ENCODE data around the gene ABCA1.

ABCA1 gene

DNA sequence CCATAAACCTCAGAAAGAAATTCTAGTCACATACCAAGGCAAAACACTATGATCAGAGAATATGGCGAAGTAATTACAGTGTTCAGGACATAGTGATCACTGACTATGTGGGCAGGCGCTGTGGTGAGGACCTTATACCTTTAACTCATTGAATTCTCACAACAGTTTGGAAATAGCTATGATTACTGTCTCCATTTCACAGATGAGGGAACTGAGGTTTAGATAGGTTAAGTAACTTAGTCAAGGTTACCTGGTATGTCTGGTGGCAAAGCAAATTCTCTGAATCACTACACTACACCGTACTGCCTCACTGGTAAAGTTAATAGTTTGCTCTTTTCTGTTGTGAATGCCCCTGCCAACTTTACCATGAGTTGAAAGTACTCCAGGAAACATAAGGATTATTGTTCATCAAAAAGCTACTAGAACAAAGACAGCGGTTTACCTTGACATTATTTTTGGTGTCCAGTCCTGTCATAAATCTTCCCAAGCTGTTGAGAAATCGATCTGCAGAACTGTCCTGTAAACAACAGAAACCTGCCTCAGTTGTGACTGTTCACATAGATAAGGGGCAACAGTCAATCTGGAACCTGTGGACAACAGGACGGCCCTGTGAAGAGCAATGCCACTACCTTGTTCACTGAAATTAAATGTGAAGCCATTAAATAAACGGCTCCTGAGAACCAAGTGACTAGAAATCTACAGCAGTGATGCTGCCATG is 127.7 kb downstream of the ABCA1 start:
- DNase-seq (ENCODE audit: low spot score), result no peak
- TF ChIP-seq, protein P1, sequence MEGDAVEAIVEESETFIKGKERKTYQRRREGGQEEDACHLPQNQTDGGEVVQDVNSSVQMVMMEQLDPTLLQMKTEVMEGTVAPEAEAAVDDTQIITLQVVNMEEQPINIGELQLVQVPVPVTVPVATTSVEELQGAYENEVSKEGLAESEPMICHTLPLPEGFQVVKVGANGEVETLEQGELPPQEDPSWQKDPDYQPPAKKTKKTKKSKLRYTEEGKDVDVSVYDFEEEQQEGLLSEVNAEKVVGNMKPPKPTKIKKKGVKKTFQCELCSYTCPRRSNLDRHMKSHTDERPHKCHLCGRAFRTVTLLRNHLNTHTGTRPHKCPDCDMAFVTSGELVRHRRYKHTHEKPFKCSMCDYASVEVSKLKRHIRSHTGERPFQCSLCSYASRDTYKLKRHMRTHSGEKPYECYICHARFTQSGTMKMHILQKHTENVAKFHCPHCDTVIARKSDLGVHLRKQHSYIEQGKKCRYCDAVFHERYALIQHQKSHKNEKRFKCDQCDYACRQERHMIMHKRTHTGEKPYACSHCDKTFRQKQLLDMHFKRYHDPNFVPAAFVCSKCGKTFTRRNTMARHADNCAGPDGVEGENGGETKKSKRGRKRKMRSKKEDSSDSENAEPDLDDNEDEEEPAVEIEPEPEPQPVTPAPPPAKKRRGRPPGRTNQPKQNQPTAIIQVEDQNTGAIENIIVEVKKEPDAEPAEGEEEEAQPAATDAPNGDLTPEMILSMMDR (IDR thresholded peaks at IDR 0.05; ENCODE audit: borderline replicate concordance, control extremely low read depth, extremely low read depth, insufficient read depth, missing control alignments), result no peak
- in situ Hi-C loops (cut with MboI; ENCODE audit: low sequenced_read_pairs, unreplicated experiment), result no loop called here

DNA sequence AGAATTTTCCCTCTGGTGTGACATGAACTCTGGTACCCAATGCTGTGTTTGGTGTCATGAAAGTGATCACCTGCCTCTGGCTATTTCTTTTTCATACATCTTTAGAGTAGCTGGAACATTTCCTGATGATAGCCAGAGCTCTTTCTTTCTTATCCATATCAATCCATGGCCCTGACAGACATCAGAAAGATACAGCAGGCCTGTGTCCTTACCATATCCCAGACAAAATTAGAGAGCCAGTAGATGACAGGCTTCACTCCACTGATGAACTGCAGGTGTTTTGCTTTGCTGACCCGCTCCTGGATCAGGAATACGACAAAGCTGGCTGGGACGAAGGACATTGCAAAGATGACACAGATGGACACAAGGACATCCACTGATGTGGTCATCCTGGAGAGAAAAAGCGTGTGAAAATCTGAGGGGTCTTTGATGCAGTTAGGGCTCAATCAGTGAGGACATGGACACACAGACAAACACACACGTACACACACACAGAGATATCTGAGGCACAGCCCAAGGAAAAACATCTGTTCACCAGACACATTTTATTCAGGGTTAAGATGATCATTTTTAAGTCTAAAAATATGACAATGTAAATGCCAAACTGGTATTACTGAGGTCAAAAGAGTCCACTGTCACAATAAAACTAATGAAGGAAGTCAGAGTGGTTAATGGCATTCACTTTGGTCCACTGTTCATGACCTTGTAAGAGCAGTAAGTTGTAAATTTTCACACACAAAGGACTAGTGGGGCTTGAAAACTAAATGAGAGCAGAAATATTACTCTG is 129.6 kb downstream of the ABCA1 start:
- TF ChIP-seq, protein P1 (IDR thresholded peaks at IDR 0.05; ENCODE audit: borderline replicate concordance, control extremely low read depth, extremely low read depth, insufficient read depth, missing control alignments), result no peak
- DNase-seq (ENCODE audit: low spot score), result no peak
- in situ Hi-C loops (cut with MboI; ENCODE audit: low sequenced_read_pairs, unreplicated experiment), result loop anchor here (25.0 kb wide), 1 partner anchor 614 kb away; no protein-coding TSS in a partner anchor

DNA sequence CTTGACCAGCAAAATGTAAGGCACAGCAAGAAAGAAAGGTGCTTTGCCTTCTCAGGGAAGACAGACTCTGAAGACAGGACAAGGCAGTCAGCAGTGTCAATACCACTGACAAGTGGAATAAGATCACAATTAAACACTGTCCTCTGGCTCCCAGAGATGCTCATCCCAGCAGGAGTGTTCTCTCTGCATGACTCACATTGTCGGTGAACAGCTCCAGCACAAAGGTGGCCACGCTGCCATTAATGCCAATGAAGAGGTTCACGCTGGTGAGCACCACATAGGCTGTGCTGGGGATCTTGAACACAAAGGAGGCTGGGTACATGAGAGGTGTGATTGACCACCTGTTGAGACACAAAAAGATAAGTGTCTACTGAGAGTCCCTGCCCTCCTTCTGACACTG is 132.1 kb downstream of the ABCA1 start:
- TF ChIP-seq, protein P1 (IDR thresholded peaks at IDR 0.05; ENCODE audit: borderline replicate concordance, control extremely low read depth, extremely low read depth, insufficient read depth, missing control alignments), result no peak
- in situ Hi-C loops (cut with MboI; ENCODE audit: low sequenced_read_pairs, unreplicated experiment), result loop anchor here (25.0 kb wide), 1 partner anchor 616 kb away; no protein-coding TSS in a partner anchor
- no peak for DNase-seq (ENCODE audit: low spot score)

DNA sequence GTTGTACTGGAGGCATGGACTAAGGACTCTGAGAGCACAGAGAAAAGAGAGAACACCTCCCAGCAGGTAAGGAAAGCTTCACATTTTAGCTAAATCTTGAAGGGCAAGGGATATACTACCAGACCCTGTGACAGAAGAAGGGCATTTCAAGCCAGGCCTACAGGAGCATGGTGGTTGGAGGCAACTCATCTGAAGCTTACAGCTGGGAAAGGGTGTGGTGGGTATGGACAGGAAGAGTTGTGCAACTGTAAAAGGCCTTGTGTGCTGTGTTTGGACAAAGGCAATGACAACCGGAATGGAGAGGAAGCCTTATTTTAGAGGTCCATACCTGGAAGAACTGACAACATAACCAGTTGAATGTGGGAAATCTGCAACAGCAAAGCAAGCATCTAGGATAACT is 132.9 kb downstream of the ABCA1 start:
- no peak for DNase-seq (ENCODE audit: low spot score)

DNA sequence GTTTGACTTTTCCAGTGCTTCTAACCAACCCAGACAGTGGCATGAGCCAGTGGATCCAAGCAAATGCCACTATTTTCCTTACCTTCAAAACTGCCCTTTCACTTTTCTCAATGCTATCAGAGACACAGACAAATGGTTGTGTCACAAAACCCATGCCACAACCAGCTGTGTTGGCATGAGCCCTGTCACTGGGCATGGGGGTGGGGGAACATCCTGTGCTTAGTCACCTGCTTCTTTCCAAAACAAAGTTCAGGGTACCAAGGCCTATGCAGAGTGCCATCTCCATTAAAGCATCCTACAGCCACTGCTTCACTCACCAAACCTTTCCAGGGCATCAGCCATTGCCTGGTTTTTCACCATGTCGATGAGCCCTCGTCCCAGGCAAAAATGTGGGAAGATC is 133.9 kb downstream of the ABCA1 start:
- in situ Hi-C loops (cut with MboI; ENCODE audit: low sequenced_read_pairs, unreplicated experiment), result loop anchor here (25.0 kb wide), 1 partner anchor 618 kb away; no protein-coding TSS in a partner anchor
- TF ChIP-seq, protein P1 (IDR thresholded peaks at IDR 0.05; ENCODE audit: borderline replicate concordance, control extremely low read depth, extremely low read depth, insufficient read depth, missing control alignments), result no peak
- no peak for DNase-seq (ENCODE audit: low spot score)

More for the DNA sequence above, 132.9 kb downstream of the ABCA1 start:
- in situ Hi-C loops (cut with MboI; ENCODE audit: low sequenced_read_pairs, unreplicated experiment), result loop anchor here (25.0 kb wide), 1 partner anchor 617 kb away; no protein-coding TSS in a partner anchor
- TF ChIP-seq, protein P1 (IDR thresholded peaks at IDR 0.05; ENCODE audit: borderline replicate concordance, control extremely low read depth, extremely low read depth, insufficient read depth, missing control alignments), result no peak

DNA sequence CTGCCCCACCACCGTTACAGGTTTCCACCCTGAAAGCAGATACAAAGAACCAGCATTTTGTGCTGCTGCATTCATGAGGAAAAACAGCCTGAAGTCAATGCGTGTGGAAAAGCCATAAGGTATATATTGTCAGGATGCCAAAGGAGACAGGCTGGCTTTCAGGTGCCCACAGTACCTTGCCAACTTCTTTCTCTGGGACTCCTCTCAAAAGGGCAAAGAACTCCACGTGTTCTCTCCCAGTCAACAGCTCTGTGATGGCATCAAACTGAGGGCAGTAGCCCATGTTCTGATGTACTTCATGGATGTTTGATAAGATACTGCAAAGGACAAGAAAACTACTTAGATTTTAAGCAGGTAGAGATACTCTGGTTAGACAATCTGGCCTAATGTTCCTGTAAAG is 139.7 kb downstream of the ABCA1 start:
- in situ Hi-C loops (cut with MboI; ENCODE audit: low sequenced_read_pairs, unreplicated experiment), result loop anchor here (10.0 to 25.0 kb wide), 2 partner anchors 367 to 624 kb away; no protein-coding TSS in a partner anchor
- TF ChIP-seq, protein P1 (IDR thresholded peaks at IDR 0.05; ENCODE audit: borderline replicate concordance, control extremely low read depth, extremely low read depth, insufficient read depth, missing control alignments), result no peak

More for the DNA sequence above, 139.7 kb downstream of the ABCA1 start:
- no peak for DNase-seq (ENCODE audit: low spot score)
